ENCODE results near the gene TMEM187.

The TMEM187 gene

GRCh38 chrX:153972368-153973126, at the start of gene TMEM187:
TMEM187 (plus strand) TSS chrX:153972754; CDS start chrX:153982063, 9,309 bp downstream.
- peak; percentile 72 for DNase-seq (ENCODE audit: low read depth, low spot score)

- DNase-seq (ENCODE audit: low read depth, low spot score): no peak
Observed at GRCh38 chrX:153922932-153923857, 49.4 kb upstream of the TMEM187 start.

- DNase-seq (ENCODE audit: low read depth, low spot score): no peak
Observed at GRCh38 chrX:153924149-153924861, 48.2 kb upstream of the TMEM187 start.

- DNase-seq (ENCODE audit: low read depth, low spot score): no peak
Observed at GRCh38 chrX:153925387-153925738, 47.2 kb upstream of the TMEM187 start.

- no peak for DNase-seq (ENCODE audit: low read depth, low spot score)
Observed at GRCh38 chrX:153925739-153926551, 46.6 kb upstream of the TMEM187 start, which contains the start of gene ARHGAP4. ARHGAP4 (minus strand) TSS chrX:153926264; CDS start chrX:153926202, 62 bp downstream.

GRCh38 chrX:153926552-153926857, 46.0 kb upstream of the TMEM187 start:
- no peak for DNase-seq (ENCODE audit: low read depth, low spot score)

GRCh38 chrX:153926858-153927671, 45.5 kb upstream of the TMEM187 start:
- peak; percentile 51 for DNase-seq (ENCODE audit: low read depth, low spot score)

GRCh38 chrX:153927672-153927921, 45.0 kb upstream of the TMEM187 start:
- no peak for DNase-seq (ENCODE audit: low read depth, low spot score)

GRCh38 chrX:153927922-153928760, 44.4 kb upstream of the TMEM187 start:
- peak; percentile 86 for DNase-seq (ENCODE audit: low read depth, low spot score)

GRCh38 chrX:153928846-153929245, 43.7 kb upstream of the TMEM187 start:
- DNase-seq (ENCODE audit: low read depth, low spot score): no peak

GRCh38 chrX:153929576-153929975, 43.0 kb upstream of the TMEM187 start:
- no peak for DNase-seq (ENCODE audit: low read depth, low spot score)

- no peak for DNase-seq (ENCODE audit: low read depth, low spot score)
Observed at GRCh38 chrX:153930011-153930910, 42.3 kb upstream of the TMEM187 start.

- DNase-seq (ENCODE audit: low read depth, low spot score): no peak
Observed at GRCh38 chrX:153931151-153931550, 41.4 kb upstream of the TMEM187 start.

GRCh38 chrX:153931748-153932147, 40.8 kb upstream of the TMEM187 start:
- DNase-seq (ENCODE audit: low read depth, low spot score): no peak

GRCh38 chrX:153932220-153932915, 40.2 kb upstream of the TMEM187 start:
- DNase-seq (ENCODE audit: low read depth, low spot score): no peak

GRCh38 chrX:153933748-153934147, 38.8 kb upstream of the TMEM187 start:
- DNase-seq (ENCODE audit: low read depth, low spot score): no peak

- DNase-seq (ENCODE audit: low read depth, low spot score): no peak
Observed at GRCh38 chrX:153934148-153934761, 38.3 kb upstream of the TMEM187 start.
